ENCODE data around the gene FLRT3. TPM values are rescaled to one million over a fixed set of nuclear protein-coding genes. Genes with fewer than 3 reads are reported as not detected.

Gene FLRT3
- total RNA-seq, 1 donor from 2014 or later: 0.05 TPM

DNA sequence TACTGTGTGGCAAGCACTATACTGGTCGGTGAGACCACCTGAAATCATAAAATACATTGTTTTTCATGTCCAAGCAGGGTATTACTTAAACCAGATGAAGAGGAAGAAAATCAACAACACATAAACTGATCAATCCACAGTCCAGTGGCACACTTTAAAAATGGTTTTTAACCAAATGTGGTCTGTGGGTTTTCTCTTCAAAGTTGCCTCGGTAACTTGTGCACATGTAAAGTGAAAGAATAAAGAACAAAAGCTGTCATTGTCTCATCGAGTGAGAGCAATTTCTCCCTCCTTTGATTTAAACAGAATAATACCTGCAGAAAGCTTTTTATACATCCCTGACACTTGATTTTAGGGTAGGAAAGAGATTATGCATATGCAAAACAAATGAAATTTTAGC is 3.7 kb downstream of the FLRT3 start:
- ATAC-seq (ENCODE audit: poor library complexity) (no peak), DNase-seq (no peak)
- intact Hi-C loops (cut with DNase I): no loop called here

GRCh38 chr20:14332866-14333265 is 4.5 kb downstream of the FLRT3 start:
- intact Hi-C loops (cut with DNase I): no loop called here

DNA sequence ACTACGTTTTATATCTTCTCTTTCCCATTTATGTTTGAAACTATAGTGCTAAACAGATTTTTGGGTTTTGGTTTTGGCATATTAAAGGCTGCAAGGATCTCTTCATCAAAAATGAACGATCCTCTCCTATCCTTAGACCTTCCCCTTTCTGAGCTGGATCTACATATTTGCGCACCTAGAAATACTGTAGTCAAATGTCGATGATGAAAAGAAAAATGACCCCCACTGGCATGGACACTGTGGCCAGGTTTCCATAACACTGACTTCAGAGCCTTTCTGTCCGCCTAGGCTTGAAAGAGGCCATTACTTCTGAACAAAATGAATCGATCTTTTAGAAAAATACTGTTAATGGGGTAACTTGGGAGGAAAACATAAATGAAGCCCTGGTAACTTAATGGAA is 5.8 kb downstream of the FLRT3 start:
- no peak for DNase-seq
- no peak for ATAC-seq (ENCODE audit: poor library complexity)
- intact Hi-C loops (cut with DNase I): no loop called here

More at GRCh38 chr20:14332866-14333265, 4.5 kb downstream of the FLRT3 start:
- ATAC-seq (ENCODE audit: poor library complexity) (no peak), DNase-seq (no peak)

GRCh38 chr20:14319704-14320103 is 17.7 kb downstream of the FLRT3 start:
- intact Hi-C loops (cut with DNase I): no loop called here
- DNase-seq (no peak), ATAC-seq (ENCODE audit: poor library complexity) (no peak)

DNA sequence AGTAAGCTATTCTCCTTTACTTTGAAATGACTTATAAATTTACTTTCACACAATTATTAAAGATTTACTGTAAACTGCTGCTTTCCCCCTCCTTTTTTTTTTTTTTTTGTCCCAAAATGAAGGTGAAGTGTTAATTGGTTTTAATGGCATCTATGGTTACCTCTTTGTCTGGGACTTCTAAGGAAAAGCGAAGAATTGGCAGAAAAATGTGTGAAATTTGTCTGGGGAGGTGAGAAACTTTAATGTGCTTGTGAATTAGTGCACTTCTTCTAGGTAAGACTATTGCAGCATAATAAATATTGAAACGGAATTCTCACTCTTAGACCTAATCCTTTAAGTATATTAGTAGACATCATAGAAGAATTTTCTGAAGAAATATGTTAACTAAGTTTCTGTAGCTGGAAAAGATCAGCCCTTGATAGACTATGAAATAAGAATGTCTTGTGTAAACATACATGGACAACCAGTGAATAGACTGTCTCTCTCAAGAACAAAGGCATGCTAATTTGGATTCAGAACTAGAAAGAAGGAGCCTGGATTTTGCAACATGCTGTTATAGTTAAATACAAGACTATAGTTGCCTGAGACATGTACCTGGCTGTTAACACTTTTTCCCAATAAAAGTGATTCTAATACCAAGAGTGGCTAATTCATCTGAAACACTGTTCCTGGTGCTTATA is 23.9 kb downstream of the FLRT3 start:
- intact Hi-C loops (cut with DNase I): no loop called here

GRCh38 chr20:14312001-14312400 is 25.4 kb downstream of the FLRT3 start:
- ATAC-seq (ENCODE audit: poor library complexity): no peak
- intact Hi-C loops (cut with DNase I): no loop called here
- DNase-seq: no peak

More for the DNA sequence above, 23.9 kb downstream of the FLRT3 start:
- no peak for DNase-seq
- ATAC-seq (ENCODE audit: poor library complexity): no peak

GRCh38 chr20:14310977-14311627 is 26.3 kb downstream of the FLRT3 start:
- DNase-seq (no peak), ATAC-seq (ENCODE audit: poor library complexity) (no peak)
- intact Hi-C loops (cut with DNase I): no loop called here

- ATAC-seq (ENCODE audit: poor library complexity) (no peak), DNase-seq (no peak)
- intact Hi-C loops (cut with DNase I): no loop called here
These were observed 29.5 kb downstream of the FLRT3 start for GRCh38 chr20:14307956-14308355.

DNA sequence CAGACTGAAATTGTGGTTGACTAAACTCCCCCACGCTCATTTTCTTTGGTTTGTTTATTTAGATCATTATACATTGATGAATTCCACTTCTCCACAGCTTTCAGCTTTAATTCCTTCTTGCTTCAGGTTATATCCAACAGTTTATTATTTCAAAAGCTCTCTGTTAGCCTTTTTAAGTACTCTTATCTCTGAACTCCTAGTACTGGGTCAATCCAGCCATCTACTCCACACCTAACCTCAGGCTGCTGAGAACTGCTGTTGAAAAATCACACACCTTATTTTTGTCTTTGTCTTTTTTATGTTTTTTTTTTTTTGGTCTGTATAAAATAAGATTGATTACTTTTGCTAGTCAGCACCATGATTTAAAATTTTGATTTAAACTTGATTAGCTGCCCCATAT is 32.9 kb downstream of the FLRT3 start:
- DNase-seq: no peak
- no peak for ATAC-seq (ENCODE audit: poor library complexity)
- intact Hi-C loops (cut with DNase I): no loop called here

GRCh38 chr20:14303651-14304050 is 33.8 kb downstream of the FLRT3 start:
- no peak for ATAC-seq (ENCODE audit: poor library complexity)
- DNase-seq: no peak
- intact Hi-C loops (cut with DNase I): no loop called here

DNA sequence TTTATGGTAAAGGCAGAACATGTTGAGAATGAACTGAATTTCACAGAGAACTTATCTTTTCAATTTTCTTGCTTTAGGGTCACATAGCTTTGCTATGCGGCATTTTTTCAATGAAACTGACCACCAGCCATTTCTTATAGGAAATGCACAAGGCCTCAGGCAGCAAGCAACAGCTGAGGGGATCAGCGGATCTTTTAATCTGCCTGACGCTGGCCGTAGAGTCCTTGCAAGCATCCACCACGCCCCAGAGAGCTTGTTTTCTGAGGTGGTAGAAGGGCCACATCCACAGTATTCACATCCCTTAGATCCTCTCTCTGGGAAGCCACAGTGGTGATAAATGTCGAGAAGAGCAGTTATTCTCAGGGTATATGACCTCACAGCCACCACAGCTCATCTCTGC is 34.3 kb downstream of the FLRT3 start:
- ATAC-seq (ENCODE audit: poor library complexity): no peak
- intact Hi-C loops (cut with DNase I): no loop called here

DNA sequence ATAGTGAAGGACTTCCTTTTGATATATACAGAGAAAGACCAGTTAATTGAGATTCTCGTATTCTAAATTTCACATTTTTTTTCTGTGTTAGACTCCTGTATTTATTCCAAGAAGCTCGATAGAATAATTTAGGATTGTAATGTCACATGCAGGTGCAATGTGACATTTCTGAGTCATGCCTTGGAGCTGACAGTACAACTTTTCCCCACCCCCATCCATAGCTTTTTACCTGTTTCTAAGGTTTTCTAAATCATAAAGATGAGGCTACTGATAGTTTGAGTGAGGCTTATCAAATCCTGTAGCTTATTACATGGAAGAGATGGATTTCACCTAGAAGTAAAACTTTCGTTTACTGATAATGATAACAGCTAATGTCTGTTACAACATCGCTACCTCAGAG is 37.6 kb downstream of the FLRT3 start:
- ATAC-seq (ENCODE audit: poor library complexity): no peak

More for the DNA sequence above, 34.3 kb downstream of the FLRT3 start:
- no peak for DNase-seq

DNA sequence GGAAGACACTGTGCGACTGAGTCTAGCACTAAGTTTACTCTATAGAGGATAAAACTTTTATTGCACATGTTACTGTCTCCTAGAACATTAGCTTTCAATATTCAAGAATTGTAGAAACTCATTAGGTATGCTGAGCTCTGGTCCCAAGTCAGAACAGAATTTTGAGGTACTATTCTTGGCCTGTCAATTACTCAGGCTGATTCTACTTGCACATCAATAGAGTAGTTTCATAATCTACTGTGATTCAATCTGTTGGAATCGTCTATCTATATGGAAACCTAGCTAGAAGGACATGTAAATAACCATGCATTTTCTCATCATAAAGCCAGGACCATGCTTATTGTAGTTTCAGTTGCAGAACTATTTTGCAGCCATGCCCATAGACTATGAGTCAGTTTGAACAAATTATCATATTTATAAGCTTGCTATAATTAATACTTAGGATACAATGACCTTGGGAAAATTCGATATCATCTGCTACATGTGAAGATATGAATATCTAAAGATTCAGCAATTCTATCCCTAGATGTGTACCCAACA is 41.6 kb downstream of the FLRT3 start:
- no peak for DNase-seq

More for the DNA sequence above, 37.6 kb downstream of the FLRT3 start:
- DNase-seq: no peak
- intact Hi-C loops (cut with DNase I): no loop called here

DNA sequence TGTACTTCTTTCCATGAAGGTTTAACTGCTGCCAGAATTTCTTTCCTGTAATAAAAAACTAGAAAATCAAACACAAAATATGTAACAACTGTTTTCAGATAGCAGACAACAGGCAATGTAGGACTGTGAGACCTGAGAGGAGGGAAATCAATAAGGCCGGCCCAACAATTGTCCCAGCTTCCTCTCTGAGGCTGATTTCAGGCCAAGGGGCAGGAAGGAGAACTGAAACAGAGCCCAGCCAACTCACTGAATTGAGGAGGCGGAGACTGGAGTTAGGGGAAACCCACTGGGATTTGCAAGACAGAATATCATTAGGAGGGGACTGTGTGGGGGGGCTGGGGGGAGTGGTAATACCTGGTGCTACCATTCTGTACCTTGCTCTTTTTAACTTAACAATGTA is 42.2 kb downstream of the FLRT3 start:
- DNase-seq: no peak
- no peak for ATAC-seq (ENCODE audit: poor library complexity)
- intact Hi-C loops (cut with DNase I): no loop called here

More for the DNA sequence above, 41.6 kb downstream of the FLRT3 start:
- intact Hi-C loops (cut with DNase I): no loop called here
- no peak for ATAC-seq (ENCODE audit: poor library complexity)

DNA sequence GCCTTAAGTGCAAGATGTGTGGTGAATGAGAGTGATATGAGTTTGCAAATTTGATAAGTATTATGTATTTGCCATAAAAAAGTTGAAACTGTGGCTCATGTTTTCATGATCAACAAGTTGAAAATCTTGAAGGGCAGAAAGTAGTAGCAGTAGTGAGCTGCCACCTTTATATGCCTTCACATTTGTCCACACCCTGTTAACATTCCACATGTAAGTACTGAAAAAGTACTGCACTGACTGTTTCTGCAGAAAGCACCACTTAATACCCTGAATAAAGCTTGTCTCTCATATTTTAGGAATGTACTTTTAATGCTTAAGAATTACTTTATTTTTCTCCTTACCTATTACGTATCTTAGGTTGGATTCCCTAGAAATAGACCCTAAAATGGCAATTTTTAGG is 45.9 kb downstream of the FLRT3 start:
- ATAC-seq (ENCODE audit: poor library complexity) (no peak), DNase-seq (no peak)
- intact Hi-C loops (cut with DNase I): no loop called here

DNA sequence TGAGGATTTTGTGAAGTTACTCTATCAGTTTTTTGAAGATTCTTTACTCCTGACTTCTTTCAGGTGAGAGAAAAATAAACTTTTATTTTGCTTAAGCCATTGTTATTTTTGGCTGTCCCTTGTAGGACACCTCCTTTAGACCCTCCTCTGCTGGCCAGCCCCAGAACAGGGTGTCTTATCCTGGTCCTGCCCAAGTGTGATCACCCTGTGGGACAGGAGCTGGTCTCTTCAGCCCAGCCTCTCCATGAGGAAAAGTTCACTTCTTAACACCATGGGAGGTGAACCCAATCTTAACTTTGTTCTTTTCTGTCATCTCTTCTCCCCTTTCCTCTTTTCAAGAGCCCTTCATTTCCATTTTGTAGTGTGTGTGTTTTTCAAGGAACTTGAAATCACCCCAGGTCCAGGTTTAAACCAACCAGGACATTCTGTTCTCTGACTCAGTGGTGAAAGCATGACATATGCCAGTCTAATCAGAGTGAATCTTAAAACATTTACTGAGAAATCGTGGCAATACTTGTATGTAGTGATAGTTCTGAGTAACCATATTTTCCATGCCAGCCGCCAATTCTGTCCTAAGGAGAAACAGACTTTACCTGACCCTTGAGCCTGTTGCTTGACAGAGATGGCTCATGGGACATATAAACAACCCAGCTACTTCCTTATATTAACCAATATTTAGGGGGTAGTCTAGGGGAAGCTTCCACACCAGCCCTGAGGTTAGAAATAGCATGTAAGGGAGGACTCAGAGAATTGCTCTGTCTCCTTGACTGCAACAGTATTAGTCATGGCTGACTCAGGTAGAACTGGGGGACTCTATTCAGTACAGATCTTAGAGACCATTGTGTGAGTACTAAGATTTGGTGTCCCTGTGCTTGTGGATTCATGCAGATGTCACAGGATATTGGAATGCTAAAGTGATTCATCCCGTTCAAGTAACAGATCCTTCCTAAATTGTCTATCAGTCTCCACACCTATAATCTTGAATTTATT is 48.8 kb downstream of the FLRT3 start:
- intact Hi-C loops (cut with DNase I): no loop called here
- ATAC-seq (ENCODE audit: poor library complexity) (no peak), DNase-seq (no peak)

GRCh38 chr20:14284443-14284842 is 53.0 kb downstream of the FLRT3 start:
- intact Hi-C loops (cut with DNase I): no loop called here
- no peak for DNase-seq
- no peak for ATAC-seq (ENCODE audit: poor library complexity)

DNA sequence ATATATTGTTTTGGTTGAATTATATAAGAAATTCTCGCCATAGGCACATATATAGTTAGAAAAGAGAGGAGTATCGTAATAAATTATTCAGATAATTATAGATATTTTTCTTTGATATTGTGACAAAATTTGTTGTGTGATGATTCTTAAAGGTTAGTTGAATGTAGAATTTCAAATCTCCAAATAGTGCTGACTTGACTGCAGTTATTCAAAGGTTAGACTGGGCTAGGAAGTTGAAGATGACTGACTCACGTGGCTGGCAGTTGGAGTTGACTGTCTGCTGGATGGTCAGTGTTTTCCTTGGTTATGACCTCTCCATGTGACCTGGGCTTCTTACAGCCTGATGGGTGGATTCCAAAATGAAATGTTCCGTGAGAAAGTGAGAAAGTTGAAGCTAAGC is 55.3 kb downstream of the FLRT3 start:
- intact Hi-C loops (cut with DNase I): no loop called here
- DNase-seq (no peak), ATAC-seq (ENCODE audit: poor library complexity) (no peak)
